Measurements from ENCODE around the gene RTTN.

DNA sequence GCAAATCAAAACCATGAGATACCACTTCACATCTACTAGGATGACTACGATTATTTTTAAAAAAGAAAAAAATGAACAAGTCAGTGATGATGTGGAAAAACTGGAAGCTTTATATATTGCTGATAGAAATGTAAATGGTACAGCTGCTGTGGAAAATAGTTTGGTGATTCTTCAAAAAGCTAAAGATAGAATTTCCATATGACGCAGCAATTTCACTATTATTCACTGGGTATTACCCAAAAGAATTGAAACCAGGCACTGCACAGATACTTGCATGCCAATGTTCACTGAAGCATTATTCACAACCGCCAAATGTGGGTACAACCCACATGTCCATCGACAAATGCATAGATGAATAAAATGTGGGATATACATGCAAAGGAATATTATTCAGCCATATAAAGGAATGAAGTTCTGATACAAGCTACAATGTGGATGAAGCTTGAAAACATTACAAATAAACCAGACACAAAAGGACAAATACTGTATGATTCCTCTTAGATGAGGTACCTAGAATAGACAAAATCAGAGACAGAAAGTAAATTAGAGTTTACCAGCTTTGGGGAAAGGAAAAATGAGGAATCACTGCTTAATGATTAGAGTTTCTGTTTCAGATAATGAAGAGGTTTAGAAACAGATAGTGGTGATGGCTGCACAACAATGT is 11.1 kb downstream of the RTTN start:
- TF ChIP-seq, protein P1, sequence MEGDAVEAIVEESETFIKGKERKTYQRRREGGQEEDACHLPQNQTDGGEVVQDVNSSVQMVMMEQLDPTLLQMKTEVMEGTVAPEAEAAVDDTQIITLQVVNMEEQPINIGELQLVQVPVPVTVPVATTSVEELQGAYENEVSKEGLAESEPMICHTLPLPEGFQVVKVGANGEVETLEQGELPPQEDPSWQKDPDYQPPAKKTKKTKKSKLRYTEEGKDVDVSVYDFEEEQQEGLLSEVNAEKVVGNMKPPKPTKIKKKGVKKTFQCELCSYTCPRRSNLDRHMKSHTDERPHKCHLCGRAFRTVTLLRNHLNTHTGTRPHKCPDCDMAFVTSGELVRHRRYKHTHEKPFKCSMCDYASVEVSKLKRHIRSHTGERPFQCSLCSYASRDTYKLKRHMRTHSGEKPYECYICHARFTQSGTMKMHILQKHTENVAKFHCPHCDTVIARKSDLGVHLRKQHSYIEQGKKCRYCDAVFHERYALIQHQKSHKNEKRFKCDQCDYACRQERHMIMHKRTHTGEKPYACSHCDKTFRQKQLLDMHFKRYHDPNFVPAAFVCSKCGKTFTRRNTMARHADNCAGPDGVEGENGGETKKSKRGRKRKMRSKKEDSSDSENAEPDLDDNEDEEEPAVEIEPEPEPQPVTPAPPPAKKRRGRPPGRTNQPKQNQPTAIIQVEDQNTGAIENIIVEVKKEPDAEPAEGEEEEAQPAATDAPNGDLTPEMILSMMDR (conservative IDR thresholded peaks at IDR 0.05; ENCODE audit: low read length): no peak
- no peak for TF ChIP-seq EZH2phosphoT487 (IDR thresholded peaks at IDR 0.05; ENCODE audit: borderline replicate concordance)
